ENCODE measurements around the gene NEMP1.
"Not testable (repeated sequence)": the region's sequence is repeated elsewhere in the genome, so short reads cannot be mapped to it uniquely, and the experiment has no call there.

The NEMP1 gene

DNA sequence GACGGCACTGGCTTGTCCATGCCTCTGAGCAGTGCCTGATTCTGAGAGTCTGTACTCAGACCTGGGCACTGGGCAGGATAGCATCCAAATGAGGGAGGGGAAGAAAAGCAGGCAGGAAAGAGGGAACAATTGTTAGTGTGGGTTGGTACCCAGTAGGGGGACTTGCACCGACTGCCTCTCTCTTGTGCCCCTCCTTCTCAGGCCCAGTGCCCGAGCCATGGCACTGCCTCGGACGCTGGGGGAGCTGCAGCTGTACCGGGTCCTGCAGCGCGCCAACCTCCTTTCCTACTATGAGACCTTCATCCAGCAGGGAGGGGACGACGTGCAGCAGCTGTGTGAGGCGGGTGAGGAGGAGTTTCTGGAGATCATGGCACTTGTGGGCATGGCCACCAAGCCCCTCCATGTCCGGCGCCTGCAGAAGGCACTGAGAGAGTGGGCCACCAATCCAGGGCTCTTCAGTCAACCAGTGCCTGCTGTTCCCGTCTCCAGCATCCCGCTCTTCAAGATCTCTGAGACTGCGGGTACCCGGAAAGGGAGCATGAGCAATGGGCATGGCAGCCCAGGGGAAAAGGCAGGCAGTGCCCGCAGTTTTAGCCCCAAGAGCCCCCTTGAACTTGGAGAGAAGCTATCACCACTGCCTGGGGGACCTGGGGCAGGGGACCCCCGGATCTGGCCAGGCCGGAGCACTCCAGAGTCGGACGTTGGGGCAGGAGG, 12.5 kb upstream of the NEMP1 start:
- no peak for DNase-seq

DNA sequence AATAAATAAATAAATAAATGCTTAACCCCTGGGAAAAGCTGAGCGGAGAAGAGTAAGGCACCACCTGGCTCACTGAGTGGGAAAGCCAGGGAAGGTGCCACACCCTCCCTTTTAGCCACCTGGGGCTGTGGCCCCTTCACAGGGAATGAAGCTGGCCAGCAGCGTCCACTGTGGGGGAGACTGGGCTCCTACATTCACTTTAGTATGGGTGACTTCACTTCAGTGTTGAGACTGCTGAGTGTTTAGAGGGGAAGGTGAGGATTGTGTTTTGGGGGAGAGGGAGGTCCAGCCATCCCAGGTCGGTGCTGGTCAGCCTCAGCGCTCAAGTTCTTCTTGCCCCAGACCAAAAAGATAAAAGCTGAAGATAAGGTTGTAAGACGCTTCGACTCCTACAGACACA, 11.9 kb upstream of the NEMP1 start:
- no peak for DNase-seq

DNA sequence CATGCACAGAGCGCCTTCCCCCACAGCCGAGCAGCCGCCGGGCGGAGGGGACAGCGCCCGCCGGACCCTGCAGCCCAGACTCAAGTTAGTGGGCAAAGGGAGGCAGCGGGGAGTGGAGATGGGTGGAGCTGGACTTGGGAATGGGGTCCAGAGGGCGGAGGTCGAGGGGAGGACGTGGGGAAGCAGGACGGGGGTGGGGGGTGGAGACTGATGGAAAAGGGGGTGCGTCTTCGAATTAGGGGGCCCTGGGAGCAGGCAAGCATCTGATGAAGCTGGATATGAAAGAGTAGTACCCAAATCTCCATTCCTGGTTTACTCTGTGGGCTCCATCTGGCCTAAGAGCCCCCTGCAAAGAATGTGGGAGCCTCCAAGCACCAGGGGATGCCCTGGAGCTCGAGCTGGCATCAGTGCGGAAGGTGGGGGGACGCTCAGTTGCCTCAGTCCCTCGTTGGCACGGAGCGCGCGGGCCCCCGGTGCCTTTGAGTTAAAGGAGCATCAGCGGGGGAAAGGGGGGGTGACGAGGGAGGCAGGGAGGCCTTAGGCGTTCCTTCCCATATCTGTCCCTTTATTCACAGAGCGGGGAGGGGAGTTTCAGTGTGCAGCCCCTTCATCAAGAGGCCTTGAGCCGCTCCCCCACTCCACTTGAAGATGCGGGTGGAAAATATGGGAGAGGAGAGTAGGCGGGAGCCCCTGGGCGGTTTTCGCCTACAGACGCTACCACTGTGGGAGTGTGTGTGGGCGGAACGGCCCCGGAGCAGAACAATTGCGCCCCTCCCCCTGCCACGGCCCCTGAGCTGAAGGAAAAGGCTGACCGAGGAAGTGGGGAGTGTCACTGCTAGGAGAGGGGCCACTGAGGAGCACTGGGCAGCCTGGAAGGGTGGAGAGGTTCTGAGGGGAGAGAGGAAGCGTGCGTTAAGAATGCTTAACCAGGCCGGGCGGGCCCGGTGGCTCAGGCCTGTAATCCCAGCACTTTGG, 11.0 kb upstream of the NEMP1 start:
- DNase-seq = no peak

DNA sequence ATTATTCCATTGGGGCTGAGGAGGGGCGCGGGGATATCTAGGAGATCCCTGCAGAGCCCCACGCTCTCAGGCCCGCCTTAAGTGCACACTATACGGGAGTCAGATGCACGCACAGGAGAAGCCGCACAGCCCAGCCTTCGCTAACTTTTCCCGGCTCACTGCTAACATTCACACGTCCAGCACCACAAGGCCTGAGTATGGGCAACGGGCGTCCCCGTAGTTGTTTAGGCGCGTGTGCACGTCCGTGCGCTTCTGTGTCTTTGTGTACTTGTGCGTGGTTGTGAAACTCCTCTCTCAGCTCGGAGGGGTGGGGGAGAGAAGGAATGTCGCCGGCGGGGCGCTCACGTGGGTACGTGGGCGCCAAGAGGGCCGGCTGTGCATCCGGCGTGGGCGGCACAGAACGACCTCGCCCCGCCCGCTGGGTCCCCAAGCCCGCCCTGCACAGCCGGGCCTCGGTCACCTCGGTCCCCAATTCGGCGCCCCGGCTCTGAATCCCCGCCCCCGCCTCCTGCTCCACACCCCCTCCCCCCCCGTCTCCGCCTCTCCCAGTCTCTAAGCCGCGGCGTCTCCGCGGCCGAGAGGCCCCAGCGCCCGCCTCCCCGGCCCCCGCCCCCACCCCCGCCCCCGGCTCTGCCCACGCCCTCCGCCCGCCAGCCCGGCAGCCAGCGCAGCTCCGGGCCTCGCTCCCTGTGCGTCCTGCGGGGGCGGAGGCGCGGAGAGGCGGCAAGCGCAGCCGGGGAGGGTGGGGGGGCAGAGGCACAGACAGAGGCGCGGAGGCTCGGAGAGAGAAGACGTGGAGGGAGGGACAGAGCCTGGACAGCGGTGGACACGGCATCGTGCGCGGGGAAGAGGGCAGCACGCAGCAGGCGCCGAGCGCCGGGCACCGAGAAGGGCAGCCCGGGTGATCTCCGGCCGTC, 10.0 kb upstream of the NEMP1 start, which contains the start of gene NAB2:
Gene NAB2, plus strand, starts transcription at position 761 of the 917 bp plus-strand sequence. CDS start 158 bp downstream, outside the sequence.
- peak; percentile 66 for DNase-seq

DNA sequence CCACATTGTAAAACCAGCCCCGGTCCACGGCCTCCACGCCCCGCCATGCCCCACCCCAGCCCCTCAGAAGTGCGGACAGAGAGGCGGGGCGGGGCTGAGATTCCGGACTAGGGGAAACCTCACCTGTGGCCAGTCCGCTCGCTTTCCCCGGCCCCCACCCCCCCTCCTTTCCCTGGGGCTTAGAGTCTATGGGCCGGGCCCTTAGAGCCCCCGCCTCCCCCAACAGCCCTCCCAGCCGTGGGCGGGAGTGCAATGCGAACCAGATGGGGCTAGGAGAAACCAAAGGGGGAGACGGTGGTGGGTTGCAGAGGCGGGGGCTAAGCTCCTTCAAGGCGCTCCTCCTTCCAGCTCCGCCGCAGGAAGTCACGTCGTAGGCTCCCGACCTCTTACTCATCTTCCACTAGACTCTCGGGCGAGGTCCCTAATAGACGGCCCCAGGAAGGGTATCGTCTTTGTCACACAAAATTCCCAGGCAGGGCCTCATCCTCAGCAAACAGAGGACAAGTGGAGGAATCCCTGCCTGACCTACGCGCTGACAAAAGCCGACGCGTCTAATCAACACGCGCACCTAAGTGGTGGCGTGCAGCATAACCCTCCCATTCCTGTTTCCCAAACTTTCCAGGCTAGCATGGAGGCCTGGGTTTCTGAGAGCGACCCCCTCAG, 9.2 kb upstream of the NEMP1 start:
- no peak for DNase-seq

DNA sequence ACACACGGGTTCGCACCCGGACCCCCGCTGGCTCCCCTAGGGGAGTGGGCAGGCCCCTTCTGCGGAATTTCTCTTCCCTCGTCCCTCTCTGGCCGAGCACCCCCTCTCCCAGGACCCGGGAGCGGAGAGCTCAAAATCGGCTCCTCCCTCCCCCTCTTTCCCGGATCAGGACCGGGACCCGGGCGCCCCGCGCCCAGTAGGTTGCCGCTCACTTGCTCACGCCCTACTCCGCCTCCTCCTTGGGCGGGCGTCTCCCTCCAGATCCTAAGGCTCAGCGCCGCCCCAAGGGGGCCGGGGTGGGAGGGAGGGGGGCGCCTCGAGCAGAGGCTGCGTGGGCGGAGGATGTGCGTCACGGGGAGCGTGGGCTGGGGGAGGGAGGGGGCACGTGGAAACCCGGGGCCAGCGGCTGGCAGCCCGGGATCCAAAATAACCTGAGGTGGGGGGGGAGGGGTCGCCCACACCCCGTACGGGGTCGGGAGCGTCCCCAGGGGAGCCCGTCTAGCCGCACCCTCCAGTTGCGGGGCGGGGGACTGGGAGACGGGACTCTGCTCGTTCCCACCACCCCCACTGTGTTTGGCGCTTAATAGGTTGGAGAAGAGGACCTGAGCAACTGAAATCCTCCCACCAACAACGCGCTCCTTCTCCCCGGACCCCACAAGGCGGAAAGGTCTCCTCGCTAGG, 8.6 kb upstream of the NEMP1 start:
- no peak for DNase-seq

DNA sequence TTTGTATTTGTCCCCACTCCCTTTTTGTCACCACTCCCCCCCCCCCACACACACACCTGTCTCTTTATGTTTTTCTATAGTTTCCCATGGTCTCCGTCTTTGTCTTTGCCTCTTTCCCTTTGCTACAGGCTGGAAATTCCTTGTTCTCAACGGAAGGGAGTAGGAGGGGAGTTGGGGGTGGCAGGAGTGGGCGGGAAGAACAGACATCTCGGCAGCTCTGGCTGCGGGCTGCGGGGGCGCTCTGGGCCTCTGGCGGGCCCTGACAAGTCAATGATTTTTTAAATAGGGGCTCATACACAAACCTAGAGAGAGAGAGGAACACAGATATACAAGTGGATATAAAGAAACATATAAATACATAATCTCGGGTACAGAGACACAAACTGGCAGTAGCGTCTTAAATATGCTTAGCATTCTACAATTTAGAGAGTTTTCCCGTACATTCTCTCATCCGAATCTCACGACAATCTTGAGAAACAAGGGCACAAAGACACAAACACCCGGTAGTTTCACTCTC, 8.0 kb upstream of the NEMP1 start:
- DNase-seq = no peak

DNA sequence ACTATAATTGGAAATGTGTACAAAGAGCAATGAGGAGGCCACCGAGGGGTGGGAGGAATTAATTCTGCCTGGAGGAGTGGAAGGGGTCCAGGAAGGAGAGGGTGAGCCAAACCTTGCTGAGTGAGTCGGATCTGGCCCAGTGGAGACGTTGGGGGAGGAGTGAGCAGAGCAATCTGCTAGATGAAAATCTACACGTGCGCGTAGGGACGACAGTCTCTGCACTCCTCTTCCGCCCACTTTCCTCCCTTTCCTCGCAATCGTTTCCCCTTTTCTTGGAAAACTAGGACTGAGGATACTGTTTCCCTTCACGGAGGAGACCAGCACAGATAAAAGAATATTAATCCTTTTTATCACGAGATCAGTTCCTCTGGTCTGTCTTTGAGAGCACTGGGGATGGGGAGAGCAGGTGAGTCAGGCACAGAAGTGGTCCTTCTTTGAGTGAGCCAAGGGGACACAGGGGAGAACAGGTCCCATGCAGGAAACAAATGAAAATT, 7.5 kb upstream of the NEMP1 start:
- no peak for DNase-seq

DNA sequence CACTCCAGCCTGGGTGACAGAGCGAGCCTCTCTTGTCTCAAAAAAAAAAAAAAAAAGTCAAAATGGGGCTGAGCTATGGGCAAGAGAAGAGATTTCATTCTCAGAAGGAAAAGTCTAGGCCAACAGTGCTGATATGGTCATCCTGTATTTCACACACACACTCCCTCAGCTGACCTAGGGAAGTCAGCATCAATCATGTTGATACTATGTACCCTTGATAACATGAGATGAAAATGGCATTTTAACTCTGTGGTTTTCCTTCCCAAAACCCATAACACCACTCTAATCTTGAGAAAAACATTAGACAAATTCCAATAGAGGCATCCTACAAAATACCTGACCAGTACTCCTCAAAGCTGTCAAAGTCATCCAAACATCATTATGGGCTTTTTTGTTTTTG, 2.3 kb upstream of the NEMP1 start:
- no peak for DNase-seq

DNA sequence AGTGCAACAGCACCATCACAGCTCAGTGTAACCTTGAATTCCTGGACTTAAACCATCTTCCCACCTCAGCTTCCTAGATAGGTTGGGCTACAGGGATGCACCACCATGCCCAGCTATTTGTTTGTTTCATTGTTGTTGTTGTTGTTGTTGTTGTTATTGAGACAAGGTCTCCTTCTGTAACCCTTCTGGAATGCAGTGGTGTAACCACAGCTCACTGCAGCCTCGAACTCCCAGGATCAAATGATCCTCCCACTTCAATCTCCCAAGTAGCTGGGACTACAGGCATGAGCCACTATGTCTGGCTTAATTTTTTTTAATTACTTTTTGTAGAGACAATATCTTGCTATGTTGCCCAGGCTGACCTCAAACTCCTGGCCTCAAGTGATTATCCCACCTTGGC, 1.2 kb upstream of the NEMP1 start:
- DNase-seq = no peak

DNA sequence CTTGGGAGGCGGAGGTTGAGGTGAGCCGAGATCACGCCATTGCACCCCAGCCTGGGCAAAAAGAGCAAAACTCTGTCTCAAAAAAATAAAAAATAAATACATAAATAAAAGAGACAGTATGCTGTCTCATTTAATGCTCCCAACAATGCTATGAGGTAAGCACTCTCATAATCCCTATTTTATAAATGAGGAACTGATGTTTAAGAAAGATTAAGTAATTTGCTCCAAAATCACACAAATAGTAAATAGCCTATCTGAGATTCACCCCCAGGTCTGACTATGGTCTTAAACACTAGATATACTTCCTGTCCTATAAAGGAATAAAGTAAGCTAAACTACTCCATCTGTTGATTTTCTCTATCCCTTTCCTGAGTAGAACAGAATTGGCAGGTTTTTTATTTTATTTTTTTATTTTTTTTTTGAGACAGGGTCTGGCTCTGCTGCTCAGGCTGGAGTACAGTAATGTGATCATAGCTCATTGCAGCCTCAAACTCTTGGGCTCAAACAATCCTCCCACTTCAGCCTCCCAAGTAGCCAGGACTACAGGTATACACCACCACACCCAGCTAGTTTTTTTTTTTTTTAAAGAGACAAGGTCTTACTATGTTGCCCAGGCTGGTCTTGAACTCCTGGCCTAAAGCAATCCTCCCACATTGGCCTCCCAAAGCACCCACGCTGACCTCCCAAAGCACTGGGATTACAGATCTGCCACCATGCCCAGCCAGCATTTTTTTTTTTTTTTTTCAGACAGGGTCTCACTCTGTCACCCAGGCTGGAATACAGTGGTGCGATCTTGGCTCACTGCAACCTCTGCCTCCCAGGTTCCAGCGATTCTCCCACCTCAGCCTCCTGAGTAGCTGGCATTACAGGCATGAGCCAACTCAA, 4.8 kb downstream of the NEMP1 start:
- not testable (repeated sequence) for DNase-seq

DNA sequence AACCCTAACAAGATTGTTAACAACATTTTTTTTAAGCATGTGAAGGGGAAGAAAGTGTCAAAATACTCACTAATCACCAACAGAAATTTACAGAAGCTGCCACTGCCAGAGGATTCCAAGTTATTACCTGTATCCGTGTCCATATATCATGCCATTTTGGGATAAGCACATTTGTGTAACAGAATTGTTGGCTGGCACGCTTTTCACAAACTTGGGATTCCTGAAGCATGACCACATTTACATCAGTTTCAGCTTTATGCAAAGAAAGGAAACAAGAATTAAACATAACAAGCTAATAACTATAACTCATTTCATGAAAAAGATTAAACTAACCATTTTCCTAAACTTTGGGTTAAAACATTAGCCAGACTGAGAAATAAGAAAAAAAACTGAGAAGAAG, 5.9 kb downstream of the NEMP1 start:
- no peak for DNase-seq

DNA sequence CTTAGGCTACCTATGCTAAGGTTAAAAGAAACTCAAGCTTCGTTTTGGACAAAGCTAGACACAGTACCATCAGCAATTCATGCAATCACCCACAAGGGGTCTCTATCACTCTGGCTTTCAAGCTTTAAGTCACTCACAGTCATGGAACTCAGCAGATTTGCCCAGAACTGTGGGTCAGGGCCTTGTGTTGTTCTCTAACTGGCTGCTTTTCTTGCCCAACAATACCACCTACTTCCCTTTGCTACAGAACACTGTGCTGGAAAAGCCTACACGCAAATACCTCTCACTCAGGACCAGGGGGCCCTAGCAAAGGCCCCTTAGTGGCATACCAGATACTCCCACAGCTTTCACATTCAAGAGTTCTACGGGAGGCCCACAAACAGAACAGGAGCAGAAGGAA, 9.1 kb downstream of the NEMP1 start:
- DNase-seq = peak; percentile 17

DNA sequence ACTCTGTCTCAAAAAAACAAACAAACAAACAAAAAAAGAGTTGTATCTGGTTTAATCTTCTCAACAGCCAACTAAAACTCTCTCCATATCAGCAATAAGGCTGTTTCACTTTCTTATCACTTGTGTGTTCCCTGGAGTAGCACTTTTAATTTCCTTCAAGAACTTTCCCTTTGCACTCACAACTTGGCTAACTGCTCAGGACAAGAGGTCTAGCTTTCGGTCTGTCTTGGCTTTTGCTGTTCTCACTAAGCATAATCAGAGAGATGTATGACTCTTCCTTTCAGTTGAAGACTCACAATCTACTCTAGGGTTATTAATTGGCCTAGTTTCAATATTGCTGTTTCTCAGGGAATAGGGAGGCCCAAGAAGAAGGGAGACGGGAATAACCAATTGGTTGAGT, 12.3 kb downstream of the NEMP1 start:
- DNase-seq = no peak

DNA sequence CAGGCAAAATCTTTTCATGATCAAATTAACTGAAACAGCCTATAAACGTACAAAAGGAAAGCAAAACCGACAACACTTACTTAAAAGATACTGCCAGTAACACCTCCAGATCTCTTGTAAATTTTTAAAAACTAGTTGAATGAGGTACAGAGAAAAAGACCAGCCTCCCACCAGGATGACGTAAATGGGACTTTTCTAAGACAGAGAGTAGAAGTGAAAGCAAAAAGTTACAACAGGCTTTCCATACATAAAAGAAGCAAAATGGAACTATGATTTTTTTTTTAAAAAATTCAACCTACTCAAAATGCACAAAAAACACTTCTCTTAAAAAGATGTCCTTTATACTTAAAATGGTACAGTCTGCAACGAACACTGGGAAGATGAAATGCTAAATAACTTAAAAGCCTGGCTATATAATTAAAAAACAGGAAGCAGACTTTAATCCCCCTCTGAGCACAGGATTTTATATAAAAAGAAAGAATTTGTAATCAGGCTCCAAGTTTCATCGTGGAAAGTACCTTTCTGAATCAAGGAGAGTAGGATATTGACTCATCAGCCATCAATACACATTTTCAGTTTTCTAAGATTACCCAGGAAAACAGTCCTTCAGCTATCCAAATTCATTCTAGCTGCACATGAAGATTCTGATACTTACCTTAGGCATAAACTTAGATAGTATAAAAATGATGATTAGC, 14.5 kb downstream of the NEMP1 start:
- no peak for DNase-seq

DNA sequence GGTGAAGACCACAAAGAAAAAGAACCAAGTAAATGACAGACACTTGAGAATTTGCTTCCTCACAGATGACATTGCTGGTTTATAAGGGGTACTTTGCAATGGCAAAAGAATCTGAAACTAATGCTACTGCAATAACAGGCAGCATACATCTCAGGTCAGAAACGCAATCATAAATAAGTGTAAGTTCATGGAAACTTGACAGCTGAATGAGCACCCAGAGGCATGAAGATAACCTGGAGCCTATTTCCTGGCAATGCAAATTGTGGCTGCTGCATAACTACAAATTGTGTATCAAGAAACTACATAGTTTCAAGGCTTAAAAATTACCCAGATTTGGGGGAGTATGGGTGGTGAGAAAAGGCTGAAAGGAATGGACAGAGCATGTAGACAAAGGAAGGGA, 20.1 kb downstream of the NEMP1 start:
- no peak for DNase-seq

DNA sequence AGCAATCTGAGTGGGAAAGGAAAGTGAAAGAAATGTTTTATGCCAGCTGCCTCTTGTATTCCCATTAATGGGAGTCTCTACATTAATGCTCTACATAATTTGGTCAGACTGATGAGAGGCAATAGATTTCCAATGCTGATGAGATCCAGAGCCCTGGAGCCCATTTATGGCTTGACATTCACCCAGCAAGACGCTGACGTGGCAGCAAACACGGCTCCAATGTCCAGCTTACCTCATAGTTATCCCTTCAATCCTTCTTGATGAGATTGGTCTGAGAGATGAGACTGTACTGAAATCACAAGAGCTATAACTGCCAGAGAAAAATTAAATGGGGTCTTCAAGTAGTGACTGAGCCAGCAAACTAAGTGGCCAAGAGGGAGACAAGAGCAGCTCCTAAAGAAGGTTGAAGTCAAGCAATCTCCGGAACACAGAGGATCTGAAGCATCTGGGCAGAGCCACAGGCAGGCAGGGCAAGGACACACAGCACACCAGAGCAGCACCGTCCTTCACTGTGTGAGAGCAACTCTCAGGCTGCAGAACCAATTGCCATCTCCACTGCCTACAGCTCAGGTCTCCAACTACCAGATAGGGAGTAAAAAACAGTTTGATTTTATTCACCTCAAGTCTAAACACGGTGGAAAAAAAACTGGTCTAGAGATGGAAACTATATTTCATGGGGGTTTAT, 21.4 kb downstream of the NEMP1 start:
- DNase-seq = no peak

DNA sequence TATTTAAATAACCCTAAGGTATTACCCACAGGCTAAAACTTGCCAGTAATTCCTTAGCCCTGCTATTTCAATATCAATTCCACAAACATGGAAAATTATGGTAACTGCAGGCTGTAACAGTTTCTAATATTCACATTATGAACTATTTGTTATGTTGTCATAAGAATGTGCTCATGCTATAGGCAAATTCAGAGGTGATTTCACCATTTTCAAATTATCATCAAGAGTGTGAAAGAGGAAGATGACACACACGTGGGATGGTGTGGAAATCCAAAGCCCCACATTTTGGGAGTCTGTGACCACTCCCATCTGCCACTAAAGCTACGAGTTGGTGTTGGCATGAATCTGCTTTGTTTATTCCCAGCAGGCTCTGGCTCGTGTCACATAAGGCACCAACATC, 22.8 kb downstream of the NEMP1 start:
- DNase-seq = no peak

DNA sequence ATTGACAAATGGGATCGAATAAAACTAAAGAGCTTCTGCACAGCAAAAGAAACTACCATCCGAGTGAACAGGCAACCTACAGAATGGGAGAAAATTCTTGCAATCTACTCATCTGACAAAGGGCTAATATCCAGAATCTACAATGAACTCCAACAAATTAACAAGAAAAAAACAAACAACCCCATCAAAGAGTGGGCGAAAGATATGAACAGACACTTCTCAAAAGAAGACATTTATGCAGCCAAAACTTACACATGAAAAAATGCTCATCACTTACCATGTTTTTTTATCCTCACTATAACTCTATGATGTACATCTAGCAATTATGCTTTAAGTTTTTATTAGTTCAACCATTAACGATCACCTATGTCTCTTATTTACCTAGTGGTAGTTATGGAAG, 24.7 kb downstream of the NEMP1 start:
- not testable (repeated sequence) for DNase-seq
